AG04449 (cell line): ENCODE data around the gene CD38.

Source experiments
- CTCF ChIA-PET: fragments of 350-600 bp; formaldehyde crosslinking; extraction: SDS; loops from one replicate; lab custom pipeline; 2021; ENCODE audit warnings: antibody characterized with exemption; lab: Yijun Ruan, JAX
- POLR2A ChIA-PET: fragments of 400-600, 350-600 bp; formaldehyde crosslinking; extraction: SDS; loops from one replicate; lab custom pipeline; 2020; ENCODE audit warnings: antibody characterized with exemption, inconsistent platforms; lab: Yijun Ruan, JAX
- DNase-seq: peaks from one replicate; pipeline ENCODE4 v3.0.0-alpha.2; 2010; ENCODE audit warnings: low read depth, low spot score
- H3K4me3 ChIP-seq: 2 replicates; pipeline ENCODE4 v1.5.1; 2011; ENCODE audit warnings: low read depth, mild to moderate bottlenecking, control low read depth, low read length
- TF ChIP-seq, protein P1 (sequence below): IDR thresholded peaks from one replicate; pipeline ENCODE4 v1.5.1; 2011; ENCODE audit warnings: mild to moderate bottlenecking, moderate library complexity, low read length, control low read depth, inconsistent platforms; ENCODE audit not compliant: insufficient read depth; ENCODE audit errors: missing control alignments

The CD38 gene

DNA sequence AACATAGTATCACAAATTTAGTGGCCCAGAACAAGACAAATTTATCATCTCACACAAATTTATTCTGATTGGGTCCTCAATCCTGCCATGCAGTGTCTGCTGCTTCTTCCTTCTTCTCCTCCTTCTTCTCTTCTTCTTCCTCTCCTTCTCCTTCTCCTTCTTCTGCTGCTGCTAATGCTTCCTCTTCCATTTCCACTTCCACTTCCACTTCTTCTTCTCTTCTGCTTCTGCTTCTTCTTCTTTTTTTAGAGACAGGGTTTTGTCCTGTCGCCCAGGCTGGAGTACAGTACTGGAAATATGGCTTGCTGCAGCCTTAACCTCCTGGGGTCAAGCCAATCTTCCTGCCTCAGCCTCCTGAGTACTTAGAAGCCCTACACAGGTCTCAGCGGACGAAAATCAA is 122.9 kb downstream of the CD38 start:
- ChIA-PET POLR2A (no interaction called here), CTCF (interaction anchor here (3.0 kb wide), 1 partner anchor 18 kb away, joined by 17 read pairs; no protein-coding TSS in a partner anchor)
- no peak for DNase-seq
- TF ChIP-seq, protein P1, sequence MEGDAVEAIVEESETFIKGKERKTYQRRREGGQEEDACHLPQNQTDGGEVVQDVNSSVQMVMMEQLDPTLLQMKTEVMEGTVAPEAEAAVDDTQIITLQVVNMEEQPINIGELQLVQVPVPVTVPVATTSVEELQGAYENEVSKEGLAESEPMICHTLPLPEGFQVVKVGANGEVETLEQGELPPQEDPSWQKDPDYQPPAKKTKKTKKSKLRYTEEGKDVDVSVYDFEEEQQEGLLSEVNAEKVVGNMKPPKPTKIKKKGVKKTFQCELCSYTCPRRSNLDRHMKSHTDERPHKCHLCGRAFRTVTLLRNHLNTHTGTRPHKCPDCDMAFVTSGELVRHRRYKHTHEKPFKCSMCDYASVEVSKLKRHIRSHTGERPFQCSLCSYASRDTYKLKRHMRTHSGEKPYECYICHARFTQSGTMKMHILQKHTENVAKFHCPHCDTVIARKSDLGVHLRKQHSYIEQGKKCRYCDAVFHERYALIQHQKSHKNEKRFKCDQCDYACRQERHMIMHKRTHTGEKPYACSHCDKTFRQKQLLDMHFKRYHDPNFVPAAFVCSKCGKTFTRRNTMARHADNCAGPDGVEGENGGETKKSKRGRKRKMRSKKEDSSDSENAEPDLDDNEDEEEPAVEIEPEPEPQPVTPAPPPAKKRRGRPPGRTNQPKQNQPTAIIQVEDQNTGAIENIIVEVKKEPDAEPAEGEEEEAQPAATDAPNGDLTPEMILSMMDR = no peak
- no peak overlapping the region for H3K4me3 ChIP-seq

DNA sequence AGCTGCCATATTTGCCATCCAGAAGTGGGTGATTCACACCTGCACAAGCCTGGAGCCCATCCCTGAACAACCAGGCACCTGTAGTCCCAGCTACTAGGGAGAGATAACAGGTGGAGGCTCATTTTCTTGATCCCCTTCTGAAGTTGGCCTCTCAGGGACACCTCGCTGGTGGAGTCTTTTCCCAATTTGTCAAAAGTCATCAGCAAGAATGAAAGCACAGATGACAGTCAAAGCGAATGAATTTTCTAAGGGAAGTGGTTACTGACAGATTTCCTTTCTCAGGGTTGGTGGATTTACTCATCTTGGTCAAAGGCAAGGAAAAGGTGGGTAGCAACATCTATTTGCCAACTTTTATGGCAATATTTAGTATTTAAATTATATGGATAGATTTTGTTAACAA is 123.9 kb downstream of the CD38 start:
- TF ChIP-seq, protein P1 = no peak
- DNase-seq = no peak
- CTCF ChIA-PET = interaction anchor here (3.0 kb wide), 1 partner anchor 19 kb away, joined by 17 read pairs; no protein-coding TSS in a partner anchor
- POLR2A ChIA-PET = no interaction called here
- H3K4me3 ChIP-seq = no peak overlapping the region

DNA sequence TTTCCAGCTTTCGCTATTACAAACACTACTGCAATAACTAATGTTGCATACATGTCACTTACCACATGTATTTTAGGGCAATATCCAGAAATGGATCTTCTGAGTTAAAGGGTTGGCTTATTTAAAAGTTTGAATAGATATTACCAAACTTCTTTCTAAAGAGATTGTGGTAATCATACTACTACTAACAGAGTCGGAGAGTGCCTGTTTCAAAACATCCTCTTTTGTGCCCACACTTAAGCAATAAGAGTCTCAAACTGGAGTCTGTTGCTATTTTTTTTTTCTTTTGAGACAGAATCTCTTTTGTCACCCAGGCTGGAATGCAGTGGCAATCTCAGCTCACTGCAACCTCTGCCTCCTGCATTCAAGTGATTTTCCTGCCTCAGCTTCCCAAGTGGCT is 124.6 kb downstream of the CD38 start:
- CTCF ChIA-PET = interaction anchor here (1.1 to 3.0 kb wide), 2 partner anchors 20 to 22 kb away, joined by 3 to 17 read pairs; no protein-coding TSS in a partner anchor
- no peak for DNase-seq
- POLR2A ChIA-PET = no interaction called here
- H3K4me3 ChIP-seq = no peak overlapping the region
- TF ChIP-seq, protein P1 = no peak
